ENCODE results near the gene KLC1. TPM values are rescaled to one million over a fixed set of nuclear protein-coding genes. Genes with fewer than 3 reads are reported as not detected.

Gene KLC1
- total and polyA plus RNA-seq, 5 experiments from 2014 or later = 50.7 to 252 (median 73.3) TPM

- ATAC-seq = no peak
- H3K36me3 Mint-ChIP-seq = peaks cover 0 to 27% (median 0%) of the 10 kb centered on the region in 3 donors
- no peak overlapping the region for H3K4me3 Mint-ChIP-seq
- peaks cover 0 to 9% (median 2%) of the 10 kb centered on the region in 4 donors for H3K4me1 Mint-ChIP-seq
- POLR2A ChIA-PET = no interaction called here
- H3K9me3 Mint-ChIP-seq = no peaks in the 10 kb centered on the region
- no peaks in the 10 kb centered on the region for H3K27me3 Mint-ChIP-seq
- DNase-seq = no peak
- H3K27ac Mint-ChIP-seq = peak overlapping the region in 4 of 10 donors; percentile 24 to 67 (median 52)
Observed at GRCh38 chr14:103703433-103704385, 74.7 kb downstream of the KLC1 start.

- POLR2A ChIA-PET = no interaction called here
- H3K36me3 Mint-ChIP-seq = peaks cover 0 to 25% (median 0%) of the 10 kb centered on the region in 3 donors
Observed at GRCh38 chr14:103704708-103705107, 75.7 kb downstream of the KLC1 start.

GRCh38 chr14:103705118-103705503 is 76.1 kb downstream of the KLC1 start:
- POLR2A ChIA-PET = no interaction called here
- H3K4me3 Mint-ChIP-seq = no peak overlapping the region
- H3K9me3 Mint-ChIP-seq = no peaks in the 10 kb centered on the region
- DNase-seq = no peak
- H3K36me3 Mint-ChIP-seq = peaks cover 0 to 24% (median 0%) of the 10 kb centered on the region in 3 donors
- H3K27me3 Mint-ChIP-seq = no peaks in the 10 kb centered on the region
- H3K4me1 Mint-ChIP-seq = peaks cover 0 to 9% (median 1%) of the 10 kb centered on the region in 4 donors
- peak overlapping the region in 5 of 10 donors; percentile 3 to 57 (median 37) for H3K27ac Mint-ChIP-seq
- no peak for ATAC-seq

More at GRCh38 chr14:103704708-103705107, 75.7 kb downstream of the KLC1 start:
- H3K4me3 Mint-ChIP-seq = no peak overlapping the region
- peak overlapping the region in 2 of 10 donors; percentile 47 to 52 for H3K27ac Mint-ChIP-seq
- H3K27me3 Mint-ChIP-seq = no peaks in the 10 kb centered on the region
- H3K9me3 Mint-ChIP-seq = no peaks in the 10 kb centered on the region
- ATAC-seq = no peak
- H3K4me1 Mint-ChIP-seq = peaks cover 0 to 9% (median 1%) of the 10 kb centered on the region in 4 donors
- DNase-seq = no peak

GRCh38 chr14:103705504-103706284 is 76.7 kb downstream of the KLC1 start:
- Mint-ChIP-seq H3K4me3 (no peak overlapping the region), H3K36me3 (peaks cover 0 to 23% (median 0%) of the 10 kb centered on the region in 3 donors), H3K27ac (no peak overlapping the region), H3K4me1 (peaks cover 0 to 9% (median 1%) of the 10 kb centered on the region in 4 donors), H3K9me3 (no peaks in the 10 kb centered on the region), H3K27me3 (no peaks in the 10 kb centered on the region)
- ATAC-seq = no peak
- POLR2A ChIA-PET = interaction anchor here (1.6 kb wide), 1 partner anchor 10 kb away, joined by 5 read pairs; the partner anchor contains the start of genes XRCC3 and ZFYVE21
- no peak for DNase-seq

- no peaks in the 10 kb centered on the region for H3K27me3 Mint-ChIP-seq
Observed at GRCh38 chr14:103706551-103707328, 77.7 kb downstream of the KLC1 start.

GRCh38 chr14:103707329-103708263 is 78.6 kb downstream of the KLC1 start:
- DNase-seq (no peak), ATAC-seq (no peak)
- no peak overlapping the region for H3K4me3 Mint-ChIP-seq
- peaks cover 0 to 5% (median 3%) of the 10 kb centered on the region in 4 donors for H3K4me1 Mint-ChIP-seq
- no peaks in the 10 kb centered on the region for H3K27me3 Mint-ChIP-seq
- POLR2A ChIA-PET = interaction anchor here (1.6 kb wide), 1 partner anchor 8 kb away, joined by 5 read pairs; the partner anchor contains the start of genes XRCC3 and ZFYVE21
- H3K27ac Mint-ChIP-seq = peak overlapping the region in 3 of 10 donors; percentile 34 to 50 (median 48)
- H3K36me3 Mint-ChIP-seq = peaks cover 0 to 22% (median 0%) of the 10 kb centered on the region in 3 donors
- H3K9me3 Mint-ChIP-seq = no peaks in the 10 kb centered on the region

More at GRCh38 chr14:103706551-103707328, 77.7 kb downstream of the KLC1 start:
- peaks cover 0 to 7% (median 2%) of the 10 kb centered on the region in 4 donors for H3K4me1 Mint-ChIP-seq
- ATAC-seq = no peak
- POLR2A ChIA-PET = interaction anchor here (0.5 to 1.6 kb wide), 2 partner anchors 9 to 92 kb away, joined by 4 to 5 read pairs; partner anchors contain the start of genes XRCC3 and ZFYVE21
- DNase-seq = no peak
- no peak overlapping the region for H3K27ac Mint-ChIP-seq
- no peak overlapping the region for H3K4me3 Mint-ChIP-seq
- peaks cover 0 to 23% (median 0%) of the 10 kb centered on the region in 3 donors for H3K36me3 Mint-ChIP-seq
- H3K9me3 Mint-ChIP-seq = no peaks in the 10 kb centered on the region

- DNase-seq = no peak
- no peak for ATAC-seq
- Mint-ChIP-seq H3K36me3 (peaks cover 0 to 14% (median 0%) of the 10 kb centered on the region in 3 donors), H3K27ac (no peak overlapping the region), H3K27me3 (no peaks in the 10 kb centered on the region), H3K4me3 (no peak overlapping the region), H3K9me3 (no peaks in the 10 kb centered on the region), H3K4me1 (peaks cover 2 to 13% (median 7%) of the 10 kb centered on the region in 4 donors)
- POLR2A ChIA-PET = no interaction called here
Observed at GRCh38 chr14:103708750-103709187, 79.8 kb downstream of the KLC1 start.

GRCh38 chr14:103709814-103710213 is 80.8 kb downstream of the KLC1 start:
- Mint-ChIP-seq H3K9me3 (no peaks in the 10 kb centered on the region), H3K27ac (peak overlapping the region in 2 of 10 donors; percentile 20 to 61), H3K27me3 (no peaks in the 10 kb centered on the region), H3K4me1 (peaks cover 4 to 18% (median 10%) of the 10 kb centered on the region in 4 donors), H3K4me3 (no peak overlapping the region), H3K36me3 (peaks cover 0 to 10% (median 0%) of the 10 kb centered on the region in 3 donors)
- DNase-seq (no peak), ATAC-seq (no peak)
- POLR2A ChIA-PET = no interaction called here

GRCh38 chr14:103710771-103711377 is 81.9 kb downstream of the KLC1 start:
- H3K4me3 Mint-ChIP-seq = no peak overlapping the region
- H3K27ac Mint-ChIP-seq = peak overlapping the region in 4 of 10 donors; percentile 8 to 55 (median 30)

GRCh38 chr14:103711516-103712431 is 82.8 kb downstream of the KLC1 start:
- peaks cover 0 to 5% (median 2%) of the 10 kb centered on the region in 3 donors for H3K36me3 Mint-ChIP-seq
- ATAC-seq = no peak
- peak overlapping the region in 3 of 10 donors; percentile 8 to 73 (median 33) for H3K4me3 Mint-ChIP-seq
- H3K9me3 Mint-ChIP-seq = no peaks in the 10 kb centered on the region
- no peaks in the 10 kb centered on the region for H3K27me3 Mint-ChIP-seq
- H3K27ac Mint-ChIP-seq = peak overlapping the region in 3 of 10 donors; percentile 34 to 75 (median 43)
- no peak for DNase-seq
- peaks cover 7 to 23% (median 19%) of the 10 kb centered on the region in 4 donors for H3K4me1 Mint-ChIP-seq
- POLR2A ChIA-PET = no interaction called here

More at GRCh38 chr14:103710771-103711377, 81.9 kb downstream of the KLC1 start:
- ATAC-seq (no peak), DNase-seq (no peak)
- no peaks in the 10 kb centered on the region for H3K9me3 Mint-ChIP-seq
- POLR2A ChIA-PET = no interaction called here
- H3K4me1 Mint-ChIP-seq = peaks cover 7 to 21% (median 15%) of the 10 kb centered on the region in 4 donors
- peaks cover 0 to 5% (median 2%) of the 10 kb centered on the region in 3 donors for H3K36me3 Mint-ChIP-seq
- no peaks in the 10 kb centered on the region for H3K27me3 Mint-ChIP-seq
